Suprapubic skin (tissue), 3 donors: ENCODE measurements around the gene ANKRD6.

Source experiments
- EP300 ChIP-seq: sonication (generic); formaldehyde crosslinking; IDR thresholded peaks from one replicate; pipeline ENCODE4 v1.6.1; 2017; ENCODE audit warnings: antibody characterized with exemption
- TF ChIP-seq, protein P1 (sequence below), 2 donors: fragments of 200-600 bp in 1 of 2; fragments of 450-650 bp in 1 of 2; sonication (generic) in 1 of 2; IDR thresholded peaks; one replicate each; pipeline ENCODE4 v1.5.1; 2016 to 2019; ENCODE audit warnings: antibody characterized with exemption in 2 of 2, mild to moderate bottlenecking in 1 of 2, moderate library complexity in 1 of 2

DNA sequence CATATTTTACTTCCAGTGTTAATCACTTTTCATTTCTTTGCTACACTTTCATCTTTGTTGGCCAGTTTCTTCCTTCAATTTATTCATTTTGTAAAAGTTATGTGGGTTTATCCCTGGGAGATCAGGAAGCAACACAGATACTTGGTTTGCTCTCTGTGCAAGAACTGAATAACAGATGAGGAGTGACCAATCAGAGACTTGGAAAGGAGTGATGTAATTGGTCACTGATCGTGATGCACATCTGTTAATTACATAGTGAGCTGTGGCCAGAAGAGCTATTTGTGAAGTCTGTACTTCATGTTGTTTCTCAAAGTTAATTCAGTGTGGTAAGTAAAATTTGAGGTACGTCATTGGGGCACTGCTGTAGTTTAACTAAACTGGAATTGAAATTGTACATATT lies 21.3 kb downstream of the ANKRD6 start:
- TF ChIP-seq, protein P1, sequence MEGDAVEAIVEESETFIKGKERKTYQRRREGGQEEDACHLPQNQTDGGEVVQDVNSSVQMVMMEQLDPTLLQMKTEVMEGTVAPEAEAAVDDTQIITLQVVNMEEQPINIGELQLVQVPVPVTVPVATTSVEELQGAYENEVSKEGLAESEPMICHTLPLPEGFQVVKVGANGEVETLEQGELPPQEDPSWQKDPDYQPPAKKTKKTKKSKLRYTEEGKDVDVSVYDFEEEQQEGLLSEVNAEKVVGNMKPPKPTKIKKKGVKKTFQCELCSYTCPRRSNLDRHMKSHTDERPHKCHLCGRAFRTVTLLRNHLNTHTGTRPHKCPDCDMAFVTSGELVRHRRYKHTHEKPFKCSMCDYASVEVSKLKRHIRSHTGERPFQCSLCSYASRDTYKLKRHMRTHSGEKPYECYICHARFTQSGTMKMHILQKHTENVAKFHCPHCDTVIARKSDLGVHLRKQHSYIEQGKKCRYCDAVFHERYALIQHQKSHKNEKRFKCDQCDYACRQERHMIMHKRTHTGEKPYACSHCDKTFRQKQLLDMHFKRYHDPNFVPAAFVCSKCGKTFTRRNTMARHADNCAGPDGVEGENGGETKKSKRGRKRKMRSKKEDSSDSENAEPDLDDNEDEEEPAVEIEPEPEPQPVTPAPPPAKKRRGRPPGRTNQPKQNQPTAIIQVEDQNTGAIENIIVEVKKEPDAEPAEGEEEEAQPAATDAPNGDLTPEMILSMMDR (IDR thresholded peaks at IDR 0.05), result no peak
- no peak for TF ChIP-seq EP300
